Measurements from ENCODE around the gene CFAP68.

Gene CFAP68

DNA sequence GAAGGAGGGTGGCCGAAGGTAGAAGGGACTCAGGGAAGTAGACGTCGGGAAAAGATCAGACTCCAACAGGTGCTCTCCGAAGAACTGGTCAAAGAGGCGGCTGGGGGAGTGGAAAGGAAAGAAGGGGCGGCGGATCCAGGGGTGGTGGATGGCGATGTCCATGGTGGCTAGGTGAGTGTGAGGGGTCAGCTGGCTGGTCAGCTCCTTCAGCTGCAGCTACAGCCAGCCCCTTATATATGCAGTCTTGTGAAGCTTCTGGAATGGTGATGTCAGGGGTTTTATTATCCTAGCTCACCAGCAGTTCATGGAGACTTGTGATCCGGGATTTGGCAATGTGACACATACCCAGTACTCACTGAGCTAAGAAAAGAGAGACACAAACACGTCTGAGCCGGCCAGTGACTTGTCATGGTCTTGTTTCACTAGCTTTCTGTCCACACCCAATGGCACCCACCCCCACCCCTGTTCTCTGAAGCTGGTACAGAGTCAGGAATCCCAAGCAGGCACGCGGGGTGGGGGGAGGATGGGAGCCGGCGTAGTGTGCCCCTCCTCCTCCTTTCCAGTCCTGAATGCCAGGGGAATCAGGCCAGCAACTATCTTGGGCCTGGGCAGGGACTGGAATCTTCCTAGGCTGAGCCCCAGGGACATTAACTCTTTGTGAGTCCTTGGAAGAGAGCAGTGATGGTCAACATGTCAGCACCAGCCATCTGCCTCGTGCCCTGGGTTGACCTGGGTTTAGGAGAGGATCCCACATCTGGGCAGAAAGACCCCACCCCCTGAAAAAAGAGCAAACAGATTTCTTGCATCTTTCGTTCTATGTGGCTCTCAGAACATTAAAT lies 32.4 kb downstream of the CFAP68 start, which contains the start of gene CRYAB:
Gene CRYAB, minus strand, starts transcription at position 208 of the 839 bp plus-strand sequence. Its CDS starts 46 bp downstream, at position 162.
- DNase-seq (ENCODE audit: insufficient read length) (no peak), FAIRE-seq (no peak)
- TF ChIP-seq POLR2A (IDR thresholded peaks at IDR 0.05; ENCODE audit: low read depth, low read length), result no peak
- TF ChIP-seq POLR2AphosphoS5 (IDR thresholded peaks at IDR 0.05; ENCODE audit: low read depth, low read length), result no peak
- TF ChIP-seq TAF1 (IDR thresholded peaks at IDR 0.05; ENCODE audit: borderline replicate concordance, low read depth, low read length), result no peak

DNA sequence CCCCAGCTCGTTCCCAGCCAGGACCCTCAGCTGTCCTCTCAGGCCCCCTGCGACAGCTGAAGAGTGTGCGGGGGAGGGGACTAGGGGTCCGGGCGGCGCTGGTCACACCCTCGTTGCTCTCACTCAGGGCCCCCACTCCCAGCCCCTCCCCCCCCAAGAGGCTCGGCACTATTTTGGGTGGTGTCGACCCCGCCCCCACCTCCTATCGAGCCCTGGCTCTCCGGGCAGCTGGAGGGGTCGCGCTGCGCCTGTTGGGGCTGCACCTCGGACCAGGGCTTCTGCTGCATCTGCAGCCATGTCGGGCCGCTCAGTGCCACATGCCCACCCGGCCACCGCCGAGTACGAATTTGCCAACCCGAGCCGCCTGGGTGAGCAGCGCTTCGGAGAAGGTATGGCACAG lies 33.2 kb downstream of the CFAP68 start, which contains the start of gene HSPB2:
Gene HSPB2, plus strand, starts transcription at position 200 of the 400 bp plus-strand sequence. Its CDS starts 96 bp downstream, at position 296.
- FAIRE-seq, result no peak
- TF ChIP-seq TAF1 (IDR thresholded peaks at IDR 0.05; ENCODE audit: borderline replicate concordance, low read depth, low read length) (no peak), POLR2AphosphoS5 (IDR thresholded peaks at IDR 0.05; ENCODE audit: low read depth, low read length) (no peak), POLR2A (IDR thresholded peaks at IDR 0.05; ENCODE audit: low read depth, low read length) (no peak)

DNA sequence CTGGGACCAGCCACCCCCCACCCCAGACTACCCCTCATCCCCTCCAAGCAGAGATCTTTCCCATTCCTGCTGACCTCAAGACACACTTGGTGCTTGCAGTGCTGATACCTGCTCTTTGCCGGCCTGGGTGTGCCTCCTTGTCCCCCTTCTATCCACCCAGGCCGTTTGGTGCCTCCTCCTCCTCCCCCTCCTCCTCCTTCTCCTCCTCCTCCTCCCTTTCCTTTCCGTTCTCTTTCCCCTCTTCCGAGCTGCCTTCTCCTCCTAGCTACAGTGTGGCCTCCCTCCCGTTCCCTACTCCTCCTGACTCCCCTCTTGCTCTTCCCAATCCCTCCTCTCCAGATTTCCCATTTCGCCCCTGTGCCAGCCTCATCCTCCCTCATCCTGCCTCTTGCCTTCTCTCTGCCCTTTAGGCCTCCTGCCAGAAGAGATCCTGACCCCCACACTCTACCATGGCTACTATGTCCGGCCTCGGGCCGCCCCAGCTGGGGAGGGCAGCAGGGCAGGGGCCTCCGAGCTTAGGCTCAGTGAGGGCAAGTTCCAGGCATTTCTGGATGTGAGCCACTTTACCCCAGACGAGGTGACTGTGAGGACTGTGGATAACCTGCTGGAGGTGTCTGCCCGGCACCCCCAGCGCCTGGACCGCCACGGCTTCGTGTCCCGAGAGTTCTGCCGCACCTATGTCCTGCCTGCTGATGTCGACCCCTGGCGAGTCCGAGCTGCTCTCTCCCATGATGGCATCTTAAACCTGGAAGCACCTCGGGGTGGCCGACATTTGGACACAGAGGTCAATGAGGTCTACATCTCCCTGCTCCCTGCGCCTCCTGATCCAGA lies 33.9 kb downstream of the CFAP68 start:
- FAIRE-seq, result no peak
- DNase-seq (ENCODE audit: insufficient read length), result no peak
- TF ChIP-seq POLR2AphosphoS5 (IDR thresholded peaks at IDR 0.05; ENCODE audit: low read depth, low read length), result no peak
- no peak for TF ChIP-seq POLR2A (IDR thresholded peaks at IDR 0.05; ENCODE audit: low read depth, low read length)
- TF ChIP-seq TAF1 (IDR thresholded peaks at IDR 0.05; ENCODE audit: borderline replicate concordance, low read depth, low read length), result no peak

More for the DNA sequence above, 33.2 kb downstream of the CFAP68 start, which contains the start of gene HSPB2:
- no peak for DNase-seq (ENCODE audit: insufficient read length)

DNA sequence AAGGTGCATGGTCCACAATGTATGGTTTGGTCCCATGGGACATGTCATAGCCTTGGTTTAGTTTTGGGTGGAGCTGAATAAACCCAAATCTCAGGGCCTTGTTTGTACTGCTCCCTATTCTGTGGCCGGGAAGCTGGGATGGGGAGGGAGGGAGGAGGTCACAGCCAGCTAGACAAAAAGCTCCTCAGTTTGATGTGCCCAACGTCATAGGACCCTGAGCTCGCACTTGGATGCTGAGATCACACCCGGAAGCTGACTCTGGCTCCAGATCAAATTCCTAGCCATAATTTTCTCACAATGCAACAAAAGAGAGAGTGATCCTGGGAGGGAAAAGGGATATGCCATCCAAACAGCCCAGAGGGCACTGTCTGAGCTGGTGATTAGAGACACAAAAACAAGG lies 34.7 kb downstream of the CFAP68 start:
- FAIRE-seq (no peak), DNase-seq (ENCODE audit: insufficient read length) (no peak)
- TF ChIP-seq TAF1 (IDR thresholded peaks at IDR 0.05; ENCODE audit: borderline replicate concordance, low read depth, low read length), result no peak
- no peak for TF ChIP-seq POLR2A (IDR thresholded peaks at IDR 0.05; ENCODE audit: low read depth, low read length)
- TF ChIP-seq POLR2AphosphoS5 (IDR thresholded peaks at IDR 0.05; ENCODE audit: low read depth, low read length), result no peak

DNA sequence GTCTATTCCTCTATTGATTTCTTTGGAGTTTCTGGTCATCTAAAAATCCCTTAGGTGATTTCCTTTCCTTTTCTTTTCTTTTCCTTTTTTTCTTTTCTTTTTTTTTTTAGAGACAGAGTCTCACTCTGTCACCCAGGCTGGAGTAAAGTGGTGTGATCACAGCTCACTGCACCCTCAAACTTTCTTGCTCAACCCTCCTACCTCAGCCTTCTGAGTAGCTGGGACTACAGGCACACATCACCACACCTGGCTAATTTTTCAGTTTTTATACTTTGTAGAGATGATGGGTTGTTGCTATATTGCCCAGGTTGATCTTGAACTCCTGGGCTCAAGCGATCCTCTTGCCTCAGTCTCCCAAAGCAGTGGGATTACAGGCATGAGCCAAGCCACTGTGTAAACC lies 37.4 kb downstream of the CFAP68 start:
- TF ChIP-seq POLR2AphosphoS5 (IDR thresholded peaks at IDR 0.05; ENCODE audit: low read depth, low read length) (no peak), POLR2A (IDR thresholded peaks at IDR 0.05; ENCODE audit: low read depth, low read length) (no peak), TAF1 (IDR thresholded peaks at IDR 0.05; ENCODE audit: borderline replicate concordance, low read depth, low read length) (no peak)
- FAIRE-seq, result no peak
- DNase-seq (ENCODE audit: insufficient read length), result no peak

DNA sequence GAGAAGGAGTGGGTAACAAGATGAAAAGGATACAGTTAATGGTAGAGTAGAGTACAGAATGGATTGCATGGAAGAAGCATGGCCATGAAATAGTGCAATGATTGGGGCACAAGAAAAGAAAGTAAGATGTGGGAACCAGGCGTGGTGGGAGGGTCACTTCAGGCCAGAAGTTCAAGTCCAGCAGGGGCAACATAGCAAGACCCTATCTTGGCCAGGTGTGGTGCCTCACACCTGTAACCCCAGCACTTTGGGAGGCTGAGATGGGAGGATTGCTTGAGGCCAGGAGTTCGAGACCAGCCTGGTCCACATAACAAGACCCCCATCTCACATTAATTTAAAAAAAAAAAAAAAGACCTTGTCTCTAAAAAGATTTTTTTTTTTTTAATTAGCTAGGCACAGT lies 38.0 kb downstream of the CFAP68 start:
- DNase-seq (ENCODE audit: insufficient read length), result no peak
- FAIRE-seq, result no peak
- TF ChIP-seq TAF1 (IDR thresholded peaks at IDR 0.05; ENCODE audit: borderline replicate concordance, low read depth, low read length) (no peak), POLR2AphosphoS5 (IDR thresholded peaks at IDR 0.05; ENCODE audit: low read depth, low read length) (no peak), POLR2A (IDR thresholded peaks at IDR 0.05; ENCODE audit: low read depth, low read length) (no peak)

DNA sequence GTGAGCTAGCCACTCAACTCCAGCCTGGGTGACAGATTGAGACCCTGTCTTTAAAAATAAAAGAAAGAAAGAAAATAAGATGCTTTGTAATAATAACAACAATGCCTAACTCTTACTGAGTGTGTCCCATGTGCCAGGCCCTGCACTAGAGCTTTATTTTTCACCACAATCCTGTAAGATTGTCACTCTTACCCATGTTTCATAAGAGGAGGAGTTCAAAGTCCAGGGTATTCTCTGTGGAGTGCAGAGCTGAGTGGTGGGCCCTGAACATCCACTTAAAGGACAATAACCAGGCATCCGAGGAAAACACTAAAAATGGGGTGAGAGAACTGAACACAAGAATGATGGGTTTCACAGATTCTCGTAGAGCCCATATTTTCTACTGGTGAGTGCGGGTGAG lies 38.4 kb downstream of the CFAP68 start:
- FAIRE-seq, result no peak
- no peak for TF ChIP-seq POLR2A (IDR thresholded peaks at IDR 0.05; ENCODE audit: low read depth, low read length)
- DNase-seq (ENCODE audit: insufficient read length), result no peak

DNA sequence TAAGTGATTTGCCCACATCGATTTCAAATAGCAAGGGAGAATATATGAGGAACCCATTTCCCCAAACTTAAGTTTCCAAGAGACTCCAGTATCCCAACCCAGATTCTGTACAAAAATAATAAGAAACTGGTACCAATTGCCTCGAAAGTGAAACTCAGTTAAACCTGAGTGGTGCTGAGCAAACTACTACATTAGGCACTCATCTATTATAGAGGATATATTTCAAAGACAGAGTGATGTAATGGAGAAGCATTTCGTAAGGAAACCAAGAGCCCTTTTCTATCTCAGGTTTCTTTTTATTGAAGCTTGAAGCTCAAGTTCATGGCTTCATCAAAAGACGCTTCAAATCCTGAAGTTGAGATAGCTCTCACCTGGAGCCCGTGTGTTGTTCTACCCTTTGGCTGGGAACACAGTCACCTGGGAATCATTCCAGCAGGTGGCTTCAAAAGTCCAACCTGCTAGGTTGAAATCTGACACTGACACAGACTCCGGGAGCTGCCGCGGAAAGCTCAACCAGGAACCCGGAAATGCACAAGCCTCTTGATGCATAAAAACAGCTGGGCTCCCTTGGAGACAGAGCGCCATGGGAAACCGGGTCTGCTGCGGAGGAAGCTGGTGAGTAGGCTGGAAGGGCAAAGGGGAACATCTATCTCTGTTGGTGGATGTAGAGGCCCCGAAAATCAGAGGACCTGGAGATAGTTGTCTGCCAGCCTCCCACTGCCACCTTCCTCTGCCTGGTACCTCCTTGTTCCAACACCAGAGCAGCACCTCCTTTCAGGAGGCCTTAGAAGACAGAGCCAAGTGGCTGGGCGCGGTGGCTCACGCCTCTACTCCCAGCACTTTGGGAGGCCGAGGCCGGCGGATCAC lies 39.3 kb downstream of the CFAP68 start, which contains the start of gene C11orf52:
Gene C11orf52, plus strand, starts transcription at position 524 of the 867 bp plus-strand sequence. Its CDS starts 60 bp downstream, at position 584.
- no peak for TF ChIP-seq TAF1 (IDR thresholded peaks at IDR 0.05; ENCODE audit: borderline replicate concordance, low read depth, low read length)
- no peak for TF ChIP-seq POLR2A (IDR thresholded peaks at IDR 0.05; ENCODE audit: low read depth, low read length)
- TF ChIP-seq POLR2AphosphoS5 (IDR thresholded peaks at IDR 0.05; ENCODE audit: low read depth, low read length), result no peak
- DNase-seq (ENCODE audit: insufficient read length) (no peak), FAIRE-seq (no peak)

DNA sequence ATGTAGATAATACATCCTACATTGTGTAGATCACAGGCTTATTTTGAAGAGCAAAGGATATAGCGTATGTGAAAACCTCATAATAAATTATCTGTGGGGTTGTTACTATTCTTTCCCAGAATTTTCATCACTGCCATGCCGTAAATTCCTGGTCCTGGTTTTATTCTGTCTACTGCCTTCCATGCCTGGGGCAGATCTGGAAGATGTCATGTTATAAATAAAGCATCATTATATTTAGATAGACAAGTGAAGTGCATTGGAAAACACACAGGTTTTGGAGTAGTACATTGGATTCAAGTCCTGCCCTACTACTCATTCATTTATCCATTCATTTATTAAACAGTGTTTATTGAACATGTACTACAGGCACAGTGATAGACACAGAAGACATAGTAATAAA lies 41.6 kb downstream of the CFAP68 start:
- DNase-seq (ENCODE audit: insufficient read length) (no peak), FAIRE-seq (no peak)
- TF ChIP-seq POLR2A (IDR thresholded peaks at IDR 0.05; ENCODE audit: low read depth, low read length) (no peak), TAF1 (IDR thresholded peaks at IDR 0.05; ENCODE audit: borderline replicate concordance, low read depth, low read length) (no peak)

DNA sequence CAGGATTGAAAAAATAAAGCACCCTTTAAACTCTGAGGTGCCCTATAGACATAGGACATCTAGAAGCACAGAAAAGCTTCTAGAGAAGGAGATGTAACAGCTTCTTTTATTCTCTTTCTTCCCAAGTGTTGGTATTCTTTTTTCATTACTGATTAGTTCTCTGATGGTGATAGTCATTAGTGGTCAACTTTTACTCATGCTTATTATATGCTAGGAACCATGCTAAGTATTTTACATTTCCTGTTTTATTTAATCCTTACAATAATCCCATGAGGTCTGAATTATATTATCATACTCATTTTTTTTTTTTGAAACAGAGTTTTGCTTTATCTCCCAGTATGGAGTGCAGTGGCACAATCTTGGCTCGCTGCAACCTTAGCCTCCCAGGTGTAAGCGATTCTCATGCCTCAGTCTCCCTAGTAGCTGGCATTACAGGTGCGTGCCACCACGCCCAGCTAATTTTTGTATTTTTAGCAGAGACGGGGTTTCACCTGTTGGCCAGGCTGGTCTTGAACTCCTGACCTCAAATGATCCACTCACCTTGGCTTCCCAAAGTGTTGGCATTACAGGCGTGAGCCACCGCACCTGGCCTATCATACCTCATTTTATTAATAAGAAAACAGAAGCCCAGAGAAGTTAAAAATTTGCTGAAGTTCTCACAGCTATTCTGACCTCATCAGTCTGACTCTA lies 42.3 kb downstream of the CFAP68 start:
- FAIRE-seq (no peak), DNase-seq (ENCODE audit: insufficient read length) (no peak)
- TF ChIP-seq POLR2A (IDR thresholded peaks at IDR 0.05; ENCODE audit: low read depth, low read length) (no peak), TAF1 (IDR thresholded peaks at IDR 0.05; ENCODE audit: borderline replicate concordance, low read depth, low read length) (no peak), POLR2AphosphoS5 (IDR thresholded peaks at IDR 0.05; ENCODE audit: low read depth, low read length) (no peak)
